Right atrium auricular region (tissue), 2 donors: ENCODE data around the gene SCFD2. TPM values are rescaled to one million over a fixed set of nuclear protein-coding genes. Genes with fewer than 3 reads are reported as not detected.

Source experiments
- DNase-seq: peaks from one replicate; pipeline ENCODE4 v3.0.0-alpha.2; 2019; ENCODE audit warnings: low spot score
- H3K27ac ChIP-seq, 2 donors: fragments of 200-600 bp; sonication (generic); 1 replicate in 1 of 2; 2 replicates in 1 of 2; pipeline ENCODE4 v1.5.1; 2016 to 2019
- H3K27me3 ChIP-seq, 2 donors: fragments of 200-600 bp; sonication (generic); one replicate each; pipeline versions ENCODE4 v1.5.1 to v1.6.0; 2017 to 2019
- H3K36me3 ChIP-seq: fragments of 200-600 bp; sonication (generic); one replicate; pipeline ENCODE4 v1.5.1; 2016
- H3K4me1 ChIP-seq, 2 donors: fragments of 200-600 bp; sonication (generic); one replicate each; pipeline versions ENCODE4 v1.5.1 to v1.6.0; 2017 to 2019
- H3K4me3 ChIP-seq, 2 donors: fragments of 200-600 bp; sonication (generic); 1 replicate in 1 of 2; 2 replicates in 1 of 2; pipeline ENCODE4 v1.5.1; 2017 to 2019; ENCODE audit warnings: mild to moderate bottlenecking in 1 of 2, moderate library complexity in 1 of 2
- H3K9me3 ChIP-seq, 2 donors: fragments of 200-600 bp; sonication (generic); one replicate each; pipeline ENCODE4 v1.5.1; 2019
- CTCF ChIP-seq, 2 donors: fragments of 200-600 bp; sonication (generic); IDR thresholded peaks; one replicate each; pipeline ENCODE4 v1.5.1; 2019; ENCODE audit warnings: antibody characterized with exemption in 2 of 2
- total RNA-seq, 2 donors: library from RNA; depleted of rRNA; stranded (reverse); fragments of >200 nt; gene quantifications; one replicate each; pipeline ENCODE4 v1.1.0, GENCODE V29; 2016

Gene SCFD2
- total RNA-seq, 2 donors from 2014 or later, result 8.1 to 9.4 TPM

DNA sequence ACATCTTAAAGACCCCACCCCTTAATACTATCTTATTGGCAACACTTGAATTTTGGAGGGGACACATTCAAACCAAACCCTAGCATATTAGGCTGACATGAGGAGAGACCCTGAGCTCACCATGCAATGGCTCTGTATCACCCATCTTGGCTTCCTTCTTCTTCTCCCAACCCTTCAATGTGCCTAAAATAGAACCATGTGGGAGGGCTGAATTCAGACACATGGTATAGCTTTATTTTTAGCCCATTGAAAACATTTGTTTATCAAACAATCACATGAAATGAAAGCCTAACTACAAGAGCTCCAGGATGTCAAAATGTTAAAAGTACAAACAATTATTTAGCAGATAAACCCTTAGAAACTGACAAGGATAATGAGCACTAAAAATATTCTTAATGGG lies 422.2 kb downstream of the SCFD2 start:
- no peak for DNase-seq
- Histone ChIP-seq H3K9me3 (no peaks in the 10 kb centered on the region), H3K4me3 (no peak overlapping the region), H3K27me3 (no peaks in the 10 kb centered on the region), H3K4me1 (peaks cover 0 to 20% of the 10 kb centered on the region in 2 donors), H3K27ac (peak overlapping the region in 1 of 2 donors; percentile 44), H3K36me3 (no peaks in the 10 kb centered on the region)
- no peak for TF ChIP-seq CTCF (IDR thresholded peaks at IDR 0.05)

- Histone ChIP-seq H3K9me3 (no peaks in the 10 kb centered on the region), H3K4me3 (no peak overlapping the region), H3K4me1 (peaks cover 0 to 20% of the 10 kb centered on the region in 2 donors), H3K27ac (peak overlapping the region in 1 of 2 donors; percentile 44), H3K27me3 (no peaks in the 10 kb centered on the region), H3K36me3 (no peaks in the 10 kb centered on the region)
- no peak for TF ChIP-seq CTCF (IDR thresholded peaks at IDR 0.05)
- no peak for DNase-seq
Measured at GRCh38 chr4:52942936-52943335, 422.9 kb downstream of the SCFD2 start.

DNA sequence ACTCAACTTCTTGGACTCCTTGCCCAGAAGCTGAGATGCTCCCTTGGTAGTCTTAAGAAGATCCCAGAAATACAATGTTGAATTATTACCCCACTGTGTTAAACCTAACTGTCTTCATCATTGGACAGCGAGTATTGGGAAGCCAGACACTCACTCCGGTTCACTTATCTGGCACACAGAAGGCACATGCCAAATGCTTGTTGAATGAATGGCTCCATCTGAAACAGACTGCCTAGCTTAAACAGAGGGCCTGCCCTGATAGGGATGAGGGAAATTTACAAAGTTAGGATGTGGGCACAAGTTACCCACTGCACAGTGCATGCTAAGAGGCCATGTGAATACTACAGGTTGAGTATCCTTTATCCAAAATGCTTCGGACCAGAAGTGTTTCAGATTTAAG lies 424.4 kb downstream of the SCFD2 start:
- Histone ChIP-seq H3K4me1 (peaks cover 0 to 20% of the 10 kb centered on the region in 2 donors), H3K27ac (no peak overlapping the region), H3K4me3 (no peak overlapping the region), H3K36me3 (no peaks in the 10 kb centered on the region), H3K9me3 (no peaks in the 10 kb centered on the region), H3K27me3 (no peaks in the 10 kb centered on the region)
- DNase-seq, result no peak
- TF ChIP-seq CTCF (IDR thresholded peaks at IDR 0.05), result no peak

- Histone ChIP-seq H3K9me3 (no peaks in the 10 kb centered on the region), H3K4me1 (peaks cover 0 to 11% of the 10 kb centered on the region in 2 donors), H3K4me3 (no peak overlapping the region), H3K27me3 (no peaks in the 10 kb centered on the region), H3K27ac (no peak overlapping the region), H3K36me3 (no peaks in the 10 kb centered on the region)
- no peak for DNase-seq
- no peak for TF ChIP-seq CTCF (IDR thresholded peaks at IDR 0.05)
Measured at GRCh38 chr4:52939739-52940138, 426.1 kb downstream of the SCFD2 start.

DNA sequence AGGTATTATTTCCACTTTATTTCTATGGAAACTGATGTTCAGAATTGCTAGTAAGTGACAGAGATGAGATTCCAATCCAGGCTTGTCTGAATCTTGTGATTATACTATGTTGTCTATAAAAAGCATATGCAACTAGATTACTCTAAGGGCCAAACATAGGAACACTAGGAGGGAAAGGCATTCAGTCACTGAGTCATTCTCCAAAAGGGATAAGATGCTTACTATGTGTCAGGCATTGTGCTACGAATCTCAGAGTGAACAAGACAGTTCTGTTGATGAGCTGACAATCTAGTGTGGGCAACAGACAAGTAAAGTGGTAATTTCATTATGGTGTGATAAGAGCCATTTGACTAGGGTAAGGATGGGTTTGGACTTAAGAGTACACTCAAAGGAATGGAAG lies 426.5 kb downstream of the SCFD2 start:
- Histone ChIP-seq H3K27ac (no peak overlapping the region), H3K27me3 (no peaks in the 10 kb centered on the region), H3K4me3 (no peak overlapping the region), H3K9me3 (no peaks in the 10 kb centered on the region), H3K36me3 (no peaks in the 10 kb centered on the region), H3K4me1 (peaks cover 0 to 11% of the 10 kb centered on the region in 2 donors)
- DNase-seq, result no peak
- TF ChIP-seq CTCF (IDR thresholded peaks at IDR 0.05), result no peak

- no peak for TF ChIP-seq CTCF (IDR thresholded peaks at IDR 0.05)
- Histone ChIP-seq H3K4me3 (no peak overlapping the region), H3K27ac (no peak overlapping the region), H3K4me1 (peaks cover 0 to 6% of the 10 kb centered on the region in 2 donors), H3K9me3 (no peaks in the 10 kb centered on the region), H3K27me3 (no peaks in the 10 kb centered on the region), H3K36me3 (no peaks in the 10 kb centered on the region)
- no peak for DNase-seq
Measured at GRCh38 chr4:52937829-52938228, 428.0 kb downstream of the SCFD2 start.
